ENCODE measurements around the gene AGXT2. TPM values are rescaled to one million over a fixed set of nuclear protein-coding genes. Genes with fewer than 3 reads are reported as not detected.

The AGXT2 gene
- total RNA-seq, 4 donors from 2014 or later: not detected

DNA sequence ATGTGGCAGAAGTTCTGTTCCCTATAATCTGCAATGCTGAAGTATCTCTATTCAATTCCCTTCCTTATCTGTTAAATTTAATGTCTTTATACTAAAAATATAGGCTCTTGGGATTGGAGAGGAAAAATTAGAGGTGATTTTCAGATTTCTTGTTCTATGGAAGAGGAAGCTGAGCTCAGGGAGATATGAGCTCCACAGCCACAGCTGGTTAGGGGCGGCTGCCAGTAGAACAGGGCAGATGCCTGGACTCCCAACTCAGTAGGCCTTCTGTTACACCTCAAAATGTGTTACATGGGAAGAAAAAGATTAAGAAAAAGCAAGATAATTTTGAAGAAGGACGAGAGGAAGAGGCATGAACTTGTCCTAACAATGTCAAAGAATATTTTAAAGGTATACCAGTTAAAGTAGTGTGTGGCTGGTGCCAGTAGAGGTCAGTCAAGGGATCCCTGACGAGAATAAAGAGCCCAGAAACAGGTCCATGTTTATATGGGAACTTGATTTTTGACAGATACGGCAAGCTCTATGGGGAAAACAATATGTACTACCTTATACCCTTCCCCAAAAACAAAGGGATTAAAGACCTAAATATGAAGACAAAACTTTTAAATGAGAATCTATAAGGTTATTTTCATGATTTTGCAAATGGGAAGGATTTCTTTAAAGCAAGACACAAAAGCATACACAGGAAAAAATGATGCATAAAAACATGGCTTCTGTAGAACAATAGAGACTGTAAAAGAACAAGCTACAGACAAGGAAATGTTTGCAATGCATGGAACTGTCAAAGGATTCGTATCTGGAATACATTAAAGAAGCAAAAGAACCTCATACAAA lies 89.7 kb downstream of the AGXT2 start:
- H3K4me1 ChIP-seq: no peaks in the 10 kb centered on the region
- 43% methylated on average over 5 of the region's 5 CpGs for WGBS
- no peaks in the 10 kb centered on the region for H3K9me3 ChIP-seq
- no peak for DNase-seq (ENCODE audit: low spot score in 2 of 2)
- H3K4me3 ChIP-seq: no peak overlapping the region
- no peaks in the 10 kb centered on the region for H3K27me3 ChIP-seq
- peaks cover 24% of the 10 kb centered on the region for H3K36me3 ChIP-seq
- H3K27ac ChIP-seq: no peak overlapping the region
- TF ChIP-seq, protein P1, sequence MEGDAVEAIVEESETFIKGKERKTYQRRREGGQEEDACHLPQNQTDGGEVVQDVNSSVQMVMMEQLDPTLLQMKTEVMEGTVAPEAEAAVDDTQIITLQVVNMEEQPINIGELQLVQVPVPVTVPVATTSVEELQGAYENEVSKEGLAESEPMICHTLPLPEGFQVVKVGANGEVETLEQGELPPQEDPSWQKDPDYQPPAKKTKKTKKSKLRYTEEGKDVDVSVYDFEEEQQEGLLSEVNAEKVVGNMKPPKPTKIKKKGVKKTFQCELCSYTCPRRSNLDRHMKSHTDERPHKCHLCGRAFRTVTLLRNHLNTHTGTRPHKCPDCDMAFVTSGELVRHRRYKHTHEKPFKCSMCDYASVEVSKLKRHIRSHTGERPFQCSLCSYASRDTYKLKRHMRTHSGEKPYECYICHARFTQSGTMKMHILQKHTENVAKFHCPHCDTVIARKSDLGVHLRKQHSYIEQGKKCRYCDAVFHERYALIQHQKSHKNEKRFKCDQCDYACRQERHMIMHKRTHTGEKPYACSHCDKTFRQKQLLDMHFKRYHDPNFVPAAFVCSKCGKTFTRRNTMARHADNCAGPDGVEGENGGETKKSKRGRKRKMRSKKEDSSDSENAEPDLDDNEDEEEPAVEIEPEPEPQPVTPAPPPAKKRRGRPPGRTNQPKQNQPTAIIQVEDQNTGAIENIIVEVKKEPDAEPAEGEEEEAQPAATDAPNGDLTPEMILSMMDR (IDR thresholded peaks at IDR 0.05): peak in 1 of 2 donors; percentile 43
- TF ChIP-seq EP300 (IDR thresholded peaks at IDR 0.05): no peak

DNA sequence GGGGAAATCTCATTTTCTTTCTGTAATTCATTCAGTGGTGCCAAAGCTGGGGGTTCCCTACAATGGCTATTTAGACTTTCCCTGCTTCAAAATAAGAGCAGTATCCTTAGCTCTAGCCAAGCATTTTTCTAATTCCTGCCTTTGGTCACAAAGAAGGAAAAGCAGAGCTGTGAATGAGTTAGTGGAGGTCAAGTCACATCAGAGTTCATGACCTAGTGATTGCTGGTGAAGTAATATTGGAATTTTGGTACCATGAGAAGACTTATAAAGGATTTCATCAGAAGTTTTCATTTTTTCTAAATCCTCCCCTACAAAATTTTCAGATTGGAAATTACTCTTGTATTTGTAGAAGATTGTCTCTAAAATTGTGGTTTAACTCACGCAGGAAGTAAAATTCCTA lies 90.4 kb downstream of the AGXT2 start:
- H3K4me1 ChIP-seq: no peaks in the 10 kb centered on the region
- no peaks in the 10 kb centered on the region for H3K9me3 ChIP-seq
- TF ChIP-seq EP300 (IDR thresholded peaks at IDR 0.05) (no peak), POLR2A (IDR thresholded peaks at IDR 0.05) (no peak), POLR2AphosphoS5 (IDR thresholded peaks at IDR 0.05) (no peak)
- TF ChIP-seq, protein P1 (IDR thresholded peaks at IDR 0.05): no peak
- H3K4me3 ChIP-seq: no peak overlapping the region
- no peaks in the 10 kb centered on the region for H3K27me3 ChIP-seq
- peaks cover 32% of the 10 kb centered on the region for H3K36me3 ChIP-seq
- no peak for DNase-seq (ENCODE audit: low spot score in 2 of 2)
- 98% methylated on average over 1 of the region's 1 CpG for WGBS
- H3K27ac ChIP-seq: no peak overlapping the region

Other genes with a start within 250 kb of the AGXT2 start
- 1 to 10 TPM in 2 of 4 donors, under 1 TPM in 2; 0.48 to 7.0 (median 0.78) TPM for gene TTC23L, start 208.8 kb downstream of the AGXT2 start, total RNA-seq
- 10 to 100 TPM; 11.4 to 29.9 (median 17.7) TPM for gene RAD1, start 132.4 kb downstream of the AGXT2 start, total RNA-seq
- gene BRIX1, start 132.2 kb downstream of the AGXT2 start, total RNA-seq: 10 to 100 TPM; 21.9 to 33.3 (median 29.8) TPM
- gene DNAJC21, start 118.4 kb downstream of the AGXT2 start, total RNA-seq: 10 to 100 TPM; 19.1 to 40.6 (median 25.8) TPM
- 10 to 100 TPM in 3 of 4 donors, 1 to 10 TPM in 1; 8.0 to 18.7 (median 17.6) TPM for gene PRLR, start 182.5 kb upstream of the AGXT2 start, total RNA-seq

Data from suprapubic skin (tissue), 4 donors.